Keratinocyte (primary cell): ENCODE data around the gene CTIF. TPM values are rescaled to one million over a fixed set of nuclear protein-coding genes. Genes with fewer than 3 reads are reported as not detected.

Experiments used
- DNase-seq: peaks from one replicate; pipeline ENCODE4 v3.0.0-alpha.2; 2011; ENCODE audit warnings: low read depth, missing footprints, low spot score
- FAIRE-seq: peaks from 2 replicates; lab custom pipeline; 2011; peaks lifted over from hg19 to GRCh38; lab: Jason Lieb, UNC
- H2AFZ ChIP-seq: 2 replicates; pipeline ENCODE4 v1.6.0; 2012; ENCODE audit warnings: low read length, control low read depth, inconsistent platforms; ENCODE audit not compliant: control insufficient read depth
- H3K27ac ChIP-seq: 2 replicates; pipeline ENCODE4 v1.5.1; 2011; ENCODE audit warnings: low read length; ENCODE audit not compliant: control insufficient read depth, insufficient read depth
- H3K27me3 ChIP-seq: 3 replicates; pipeline ENCODE4 v1.6.0; 2011; ENCODE audit warnings: low read length; ENCODE audit not compliant: control insufficient read depth, insufficient read depth; ENCODE audit errors: extremely low read depth
- H3K36me3 ChIP-seq, 2 experiments: 2 replicates in 1 of 2; 3 replicates in 1 of 2; pipeline ENCODE4 v1.5.1; 2011; ENCODE audit warnings: low read length in 2 of 2, mild to moderate bottlenecking in 1 of 2; ENCODE audit not compliant: control insufficient read depth in 2 of 2, insufficient read depth in 2 of 2; ENCODE audit errors: extremely low read depth in 1 of 2
- H3K4me1 ChIP-seq: 3 replicates; pipeline ENCODE4 v1.5.1; 2011; ENCODE audit warnings: low read length; ENCODE audit not compliant: control insufficient read depth, insufficient read depth; ENCODE audit errors: extremely low read depth
- H3K4me2 ChIP-seq: 3 replicates; pipeline ENCODE4 v1.6.0; 2011; ENCODE audit warnings: low read depth, low read length; ENCODE audit not compliant: control insufficient read depth, insufficient read depth; ENCODE audit errors: extremely low read depth
- H3K4me3 ChIP-seq, 3 experiments: fragments of 200-600 bp in 1 of 3; sonication (generic) in 1 of 3; 2 replicates in 2 of 3; 3 replicates in 1 of 3; pipeline ENCODE4 v1.5.1; 2011 to 2016; ENCODE audit warnings: low read length in 3 of 3, mild to moderate bottlenecking in 3 of 3, control low read depth in 2 of 3, inconsistent platforms in 1 of 3, low read depth in 1 of 3, mixed read lengths in 1 of 3, mixed run types in 1 of 3, moderate library complexity in 1 of 3; ENCODE audit not compliant: control insufficient read depth in 2 of 3, insufficient read depth in 2 of 3; ENCODE audit errors: extremely low read depth in 1 of 3
- H3K79me2 ChIP-seq: 2 replicates; pipeline ENCODE4 v1.6.0; 2012; ENCODE audit warnings: low read length; ENCODE audit not compliant: control insufficient read depth, insufficient read depth
- H3K9ac ChIP-seq: 3 replicates; pipeline ENCODE4 v1.6.0; 2011; ENCODE audit warnings: low read length; ENCODE audit not compliant: control insufficient read depth, insufficient read depth; ENCODE audit errors: extremely low read depth
- H3K9me1 ChIP-seq: 3 replicates; pipeline ENCODE4 v1.6.0; 2011; ENCODE audit warnings: low read length; ENCODE audit not compliant: control insufficient read depth, insufficient read depth; ENCODE audit errors: extremely low read depth
- H3K9me3 ChIP-seq: 2 replicates; pipeline ENCODE4 v1.5.1; 2012; ENCODE audit warnings: low read depth, low read length; ENCODE audit not compliant: control insufficient read depth
- H4K20me1 ChIP-seq: 3 replicates; pipeline ENCODE4 v1.6.0; 2011; ENCODE audit warnings: low read length; ENCODE audit not compliant: control insufficient read depth, insufficient read depth; ENCODE audit errors: extremely low read depth
- CTCF ChIP-seq, 3 experiments: IDR thresholded peaks in 1 of 3; conservative IDR thresholded peaks in 1 of 3; optimal IDR thresholded peaks in 1 of 3; 2 replicates in 2 of 3; 3 replicates in 1 of 3; pipeline versions ENCODE3 to v1.5.1; 2011; ENCODE audit warnings: low read length in 3 of 3, mild to moderate bottlenecking in 3 of 3, moderate library complexity in 2 of 3, control low read depth in 1 of 3, inconsistent platforms in 1 of 3; ENCODE audit not compliant: insufficient read depth in 2 of 3; ENCODE audit errors: extremely low read depth in 1 of 3
- EZH2 ChIP-seq: IDR thresholded peaks from one replicate; pipeline ENCODE4 v1.6.1; 2012; ENCODE audit warnings: inconsistent platforms, mild to moderate bottlenecking, low read length, moderate library complexity
- dilution Hi-C: fragments of 300-500 bp; cut with MboI; formaldehyde crosslinking; loops from one replicate; pipeline ENCODE4 v1.7.0; 2020; ENCODE audit warnings: low sequenced_read_pairs; ENCODE audit not compliant: extremely low pct_ligation_motif_present
- polyA plus RNA-seq, 5 experiments: library from polyadenylated mRNA; depleted of rRNA in 3 of 5; stranded (reverse) in 3 of 5; stranded (forward) in 1 of 5; unstranded in 1 of 5; fragments of >200 nt; gene quantifications; 1 replicate in 1 of 5; 2 replicates in 3 of 5; 3 replicates in 1 of 5; pipeline versions ENCODE4 v1.2.1 to v1.2.3, GENCODE V29; 2011 to 2012; ENCODE audit warnings: missing spikeins in 2 of 5, low read depth in 1 of 5, low replicate concordance in 1 of 5

Gene CTIF
- polyA plus RNA-seq, 1 donor (not counting 4 experiments of a cell fraction or from before 2014, with no cell fraction given) = 15.0 TPM

DNA sequence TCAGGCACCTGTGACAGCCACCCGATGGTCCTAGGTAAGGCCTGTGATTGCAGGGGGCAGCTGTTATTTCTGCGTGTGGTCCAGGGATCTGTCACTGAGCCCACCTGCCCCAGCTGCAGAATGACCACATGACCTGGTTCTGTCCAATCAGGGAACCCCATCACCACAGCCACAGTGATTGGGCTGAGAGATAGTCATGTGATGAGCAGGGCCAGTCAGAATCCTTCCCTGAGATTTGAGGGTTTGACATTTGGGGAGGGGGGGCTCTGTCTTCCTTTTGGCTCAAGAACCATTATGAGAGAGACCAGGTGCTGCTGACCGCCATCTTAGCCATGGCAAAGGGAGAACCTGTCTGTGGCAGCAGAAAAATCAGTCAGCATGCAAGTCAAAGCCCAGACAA lies 264.7 kb downstream of the CTIF start:
- Histone ChIP-seq H3K9me1 (no peaks in the 10 kb centered on the region), H3K27ac (no peak overlapping the region), H3K36me3 (peaks cover 11 to 20% of the 10 kb centered on the region in 2 experiments), H3K9me3 (no peaks in the 10 kb centered on the region), H2AFZ (no peak overlapping the region), H4K20me1 (no peaks in the 10 kb centered on the region), H3K4me3 (no peak overlapping the region), H3K9ac (no peak overlapping the region), H3K4me1 (no peaks in the 10 kb centered on the region), H3K27me3 (no peaks in the 10 kb centered on the region), H3K79me2 (no peaks in the 10 kb centered on the region), H3K4me2 (no peak overlapping the region)
- no peak for TF ChIP-seq EZH2
- no peak for TF ChIP-seq CTCF (optimal IDR thresholded peaks at IDR 0.05 in 1 of 3, IDR thresholded peaks at IDR 0.05 in 1 of 3, conservative IDR thresholded peaks at IDR 0.05 in 1 of 3; ENCODE audit: extremely low read depth in 1 of 3, insufficient read depth in 2 of 3, low read length in 3 of 3)
- DNase-seq (no peak), FAIRE-seq (no peak)
- dilution Hi-C loops = no loop called here

DNA sequence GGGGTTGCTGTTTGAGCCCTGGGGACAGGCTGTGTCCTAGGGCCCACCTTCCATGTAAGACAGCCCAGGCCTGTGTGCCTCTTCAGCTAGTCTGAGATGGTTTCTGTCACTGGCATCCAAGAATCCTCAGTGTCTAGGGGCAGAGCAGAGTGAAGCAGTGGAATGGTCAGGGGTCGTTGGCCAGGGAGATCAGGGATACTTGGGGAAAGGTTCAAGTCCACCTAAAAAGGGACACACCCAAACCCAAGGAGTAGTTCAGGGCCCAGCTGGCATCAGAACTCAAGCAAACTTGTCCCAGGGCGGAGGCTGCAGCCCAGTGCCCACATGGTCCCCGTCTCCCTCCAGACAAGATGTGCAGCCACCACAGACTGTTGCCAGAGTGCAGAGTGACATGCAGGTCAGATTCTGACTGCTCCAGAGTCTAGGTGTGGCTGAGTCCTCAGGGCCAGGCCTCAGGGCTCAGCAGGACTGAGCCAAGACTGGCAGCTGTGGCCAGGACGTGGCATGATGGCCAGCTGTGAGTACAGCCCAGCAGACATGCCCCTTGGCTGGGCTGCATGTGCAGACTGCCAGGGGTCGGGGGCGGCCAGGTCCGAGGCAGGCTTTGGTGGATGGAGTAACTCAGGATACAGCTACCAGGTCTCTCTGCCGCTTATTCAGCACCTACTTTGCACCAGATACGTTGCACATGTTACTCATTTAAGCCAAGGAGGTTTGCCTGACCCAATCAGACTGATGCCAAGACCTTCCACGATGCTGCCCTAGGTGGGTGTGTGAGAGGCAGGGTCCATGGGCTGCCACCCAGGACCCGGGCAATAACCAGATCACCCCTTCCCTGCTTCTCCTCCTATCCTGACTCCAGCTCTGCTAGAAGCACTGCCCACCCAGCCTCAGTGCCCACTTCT lies 265.4 kb downstream of the CTIF start:
- Histone ChIP-seq H3K27ac (no peak overlapping the region), H3K4me1 (no peaks in the 10 kb centered on the region), H3K9ac (no peak overlapping the region), H3K27me3 (no peaks in the 10 kb centered on the region), H3K36me3 (peaks cover 11 to 20% of the 10 kb centered on the region in 2 experiments), H3K9me3 (no peaks in the 10 kb centered on the region), H3K79me2 (no peaks in the 10 kb centered on the region), H3K4me3 (no peak overlapping the region), H3K4me2 (no peak overlapping the region), H3K9me1 (no peaks in the 10 kb centered on the region), H4K20me1 (no peaks in the 10 kb centered on the region), H2AFZ (no peak overlapping the region)
- FAIRE-seq (no peak), DNase-seq (no peak)
- dilution Hi-C loops = no loop called here
- TF ChIP-seq CTCF (optimal IDR thresholded peaks at IDR 0.05 in 1 of 3, IDR thresholded peaks at IDR 0.05 in 1 of 3, conservative IDR thresholded peaks at IDR 0.05 in 1 of 3; ENCODE audit: extremely low read depth in 1 of 3, insufficient read depth in 2 of 3, low read length in 3 of 3) (no peak), EZH2 (no peak)
